Tongue (tissue), 2 donors: Measurements from ENCODE around the gene BROX. TPM values are rescaled to one million over a fixed set of nuclear protein-coding genes. Genes with fewer than 3 reads are reported as not detected.
"Not testable (repeated sequence)": the region's sequence is repeated elsewhere in the genome, so short reads cannot be mapped to it uniquely, and the experiment has no call there.

ENCODE experiments used
- DNase-seq: peaks from one replicate; pipeline ENCODE4 v3.0.0-alpha.2; 2015
- total RNA-seq: library from RNA; depleted of rRNA; stranded (reverse); fragments of >200 nt; gene quantifications from one replicate; pipeline ENCODE4 v1.2.3, GENCODE V29; 2014

The BROX gene
- total RNA-seq, 1 donor from 2014 or later, result 62.2 TPM

DNA sequence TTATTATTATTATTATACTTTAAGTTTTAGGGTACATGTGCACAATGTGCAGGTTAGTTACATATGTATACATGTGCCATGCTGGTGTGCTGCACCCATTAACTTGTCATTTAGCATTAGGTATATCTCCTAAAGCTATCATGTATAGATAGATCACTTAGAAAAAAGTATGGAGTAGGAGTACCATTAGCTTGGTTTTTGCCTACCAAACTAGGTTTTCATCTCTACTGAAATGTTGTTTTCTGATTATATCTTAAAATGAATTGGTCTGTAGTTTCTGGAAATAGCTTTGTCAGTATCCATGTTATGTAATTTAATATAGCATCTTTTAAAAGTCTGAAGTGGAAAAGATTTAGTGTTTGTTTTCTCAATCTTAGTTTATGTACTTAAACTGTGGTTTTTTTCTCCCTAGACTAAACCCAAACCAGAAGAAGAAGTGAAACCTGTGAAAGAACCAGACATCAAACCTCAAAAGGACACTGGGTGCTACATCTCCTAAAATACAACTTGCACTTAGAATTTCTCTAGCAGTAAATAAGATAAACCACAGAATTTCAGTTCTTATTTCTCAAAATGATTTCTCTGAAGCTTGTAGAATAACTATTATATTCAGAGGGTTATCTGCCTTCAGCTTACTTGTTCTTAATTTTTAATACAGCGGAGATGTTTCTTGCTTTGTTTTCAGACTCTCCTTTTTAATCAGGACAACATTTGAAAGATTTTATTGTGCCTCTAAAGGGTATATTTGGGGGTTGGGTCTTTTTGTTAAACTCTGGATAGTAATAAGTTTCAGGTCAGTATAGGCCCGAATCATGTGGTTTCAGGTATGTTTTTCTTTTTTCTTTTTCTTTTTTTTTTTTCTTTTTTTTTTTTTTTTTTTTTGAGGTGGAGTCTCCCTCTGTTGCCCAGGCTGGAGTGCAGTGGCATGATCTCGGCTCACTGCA lies 20.1 kb downstream of the BROX start:
- no peak for DNase-seq

DNA sequence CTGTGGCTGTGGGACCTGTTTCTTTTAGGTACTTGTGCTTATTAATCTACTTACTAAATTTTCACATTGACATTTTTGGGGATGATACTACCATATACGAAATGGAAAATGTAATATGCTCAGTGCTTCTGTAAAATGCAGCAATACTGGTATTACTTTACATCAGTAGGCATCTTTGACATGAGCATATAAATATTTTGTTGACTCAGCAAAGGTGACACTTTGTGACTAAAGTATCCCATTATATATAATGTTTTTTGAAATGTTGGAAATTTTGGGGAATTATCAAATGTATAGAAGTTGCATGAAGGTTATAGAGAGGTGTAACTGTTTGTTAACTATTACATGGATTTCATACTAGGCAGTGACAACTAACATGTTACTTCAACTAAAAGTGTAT lies 22.4 kb downstream of the BROX start:
- no peak for DNase-seq

DNA sequence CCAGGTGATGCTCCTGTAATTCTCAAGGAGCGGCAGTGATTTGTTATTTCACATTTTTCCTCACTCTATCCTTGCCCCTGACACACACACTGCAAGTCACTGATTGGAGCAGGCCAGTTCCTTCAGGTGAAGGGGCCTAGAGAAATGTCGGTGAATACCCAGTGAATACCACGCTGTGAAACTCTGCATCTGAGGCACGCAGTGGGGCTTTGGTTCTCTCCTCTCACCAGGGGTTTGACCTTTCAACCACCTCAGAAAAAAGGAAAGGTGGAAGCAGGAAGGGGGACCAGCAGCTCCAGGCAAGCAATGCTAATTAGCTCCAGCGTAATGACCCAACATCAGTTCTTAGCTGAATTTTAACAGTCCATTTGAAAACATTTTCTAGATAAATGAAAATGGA lies 24.1 kb downstream of the BROX start:
- no peak for DNase-seq

DNA sequence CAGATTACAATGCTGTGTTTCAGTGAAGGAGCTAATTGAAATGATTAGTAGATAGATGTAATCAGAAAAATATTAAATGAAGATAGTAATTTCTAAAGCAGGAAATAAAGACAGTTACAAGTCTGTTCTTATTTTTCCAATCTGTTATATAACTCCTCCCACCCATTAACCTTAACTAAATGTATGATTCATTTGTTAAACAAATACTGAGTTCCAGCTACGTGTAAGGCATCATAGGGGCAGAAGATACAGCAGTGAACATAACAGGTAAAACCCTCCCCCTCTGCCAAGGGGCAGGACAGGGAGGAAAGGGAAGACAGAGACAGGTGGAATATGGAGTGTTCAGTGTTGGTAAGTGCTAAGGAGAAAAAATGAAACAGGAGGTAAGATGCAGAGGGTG lies 24.6 kb downstream of the BROX start, which contains the start of gene FAM177B:
FAM177B (plus strand) TSS at position 231 of the 400 bp plus-strand sequence. CDS start 9,344 bp downstream, outside the sequence.
- no peak for DNase-seq

DNA sequence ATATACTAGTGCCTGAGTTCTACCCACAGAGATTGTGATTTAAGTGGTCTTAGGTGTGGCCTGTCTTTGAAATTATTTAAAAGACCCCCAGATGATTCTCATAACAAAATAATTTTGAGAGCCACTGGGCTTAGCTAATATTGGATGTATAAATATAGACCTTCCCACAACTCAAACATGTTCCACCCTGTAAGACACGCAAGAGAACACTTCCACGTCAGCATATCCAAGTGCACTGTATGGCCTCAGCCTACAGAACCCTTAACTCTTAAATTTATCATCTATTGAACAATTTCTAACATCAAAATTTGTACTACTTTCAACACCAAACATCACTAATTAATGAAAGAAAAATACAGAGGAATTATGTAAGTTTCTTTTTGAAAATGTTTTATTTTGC lies 27.1 kb downstream of the BROX start:
- no peak for DNase-seq

DNA sequence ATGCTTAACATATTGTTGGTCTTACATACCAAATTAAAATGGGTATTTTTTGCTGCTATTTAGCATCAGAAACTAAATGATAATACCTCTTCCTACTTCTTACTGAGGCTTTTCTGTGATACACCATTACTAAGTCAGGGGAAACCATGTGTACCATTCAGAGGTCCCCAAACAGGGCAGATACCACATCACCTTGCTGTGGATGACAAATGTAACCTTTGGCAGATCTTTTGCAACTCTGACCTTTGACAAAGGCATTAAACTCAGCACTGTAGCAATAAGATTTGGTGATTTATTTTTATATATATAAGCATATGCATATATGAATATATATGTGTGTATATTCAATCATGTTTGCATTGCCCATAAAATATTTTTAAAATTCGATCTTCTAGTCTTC lies 27.6 kb downstream of the BROX start:
- no peak for DNase-seq

DNA sequence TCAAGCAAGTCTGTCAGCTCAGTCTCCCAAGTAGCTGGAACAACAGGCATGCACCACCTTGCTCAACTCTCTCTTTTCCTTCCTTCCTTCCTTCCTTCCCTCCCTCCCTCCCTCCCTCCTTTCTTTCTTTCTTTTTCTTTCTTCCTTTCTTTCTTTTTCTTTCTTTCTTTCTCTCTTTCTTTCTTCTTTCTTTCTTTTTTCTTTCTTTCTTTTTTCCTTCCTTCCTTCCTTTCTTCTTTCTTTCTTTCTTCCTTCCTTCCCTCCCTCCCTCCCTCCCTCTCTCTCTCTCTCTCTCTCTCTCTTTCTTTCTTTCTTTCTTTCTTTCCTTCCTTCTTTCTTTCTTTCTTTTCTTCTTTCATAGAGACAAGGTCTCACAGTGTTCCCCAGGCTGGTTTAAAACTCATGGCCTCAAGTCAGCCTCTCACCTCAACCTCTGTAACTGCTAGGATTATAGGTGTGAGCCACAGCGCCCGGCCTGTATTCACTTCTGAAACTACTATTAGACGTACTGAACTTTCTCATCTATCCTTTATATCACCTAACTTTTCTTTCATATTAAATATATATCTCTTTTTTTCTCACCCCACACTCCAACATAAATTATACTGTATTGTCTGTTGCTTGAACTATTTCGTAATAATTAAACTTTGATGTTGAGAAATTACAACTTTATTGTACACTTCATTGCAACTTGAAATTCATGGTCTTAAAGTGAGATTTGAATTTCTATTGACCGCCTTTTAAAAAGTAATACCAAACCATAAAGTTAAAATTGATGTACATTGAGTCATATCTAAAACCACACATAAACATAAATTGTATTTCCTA lies 29.5 kb downstream of the BROX start:
- DNase-seq, result not testable (repeated sequence)

DNA sequence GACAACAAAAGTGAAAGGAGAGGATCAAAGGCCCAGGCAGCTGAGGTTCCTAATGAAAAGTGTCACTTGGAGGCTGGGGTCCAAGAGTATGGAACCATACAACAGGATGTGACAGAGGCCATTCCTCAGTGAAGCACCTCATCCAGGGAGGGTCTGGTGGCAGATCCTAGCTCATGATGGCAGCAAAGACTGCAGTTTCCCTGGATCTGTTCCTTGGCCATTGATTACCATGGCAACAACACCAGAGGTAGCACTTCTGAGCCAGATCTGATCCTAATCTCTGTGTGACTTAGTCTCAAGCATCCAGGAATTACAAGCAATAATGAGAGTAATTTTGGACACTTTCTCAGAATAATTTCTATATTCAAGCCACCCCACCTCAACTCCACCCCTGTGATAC lies 37.6 kb downstream of the BROX start:
- no peak for DNase-seq

DNA sequence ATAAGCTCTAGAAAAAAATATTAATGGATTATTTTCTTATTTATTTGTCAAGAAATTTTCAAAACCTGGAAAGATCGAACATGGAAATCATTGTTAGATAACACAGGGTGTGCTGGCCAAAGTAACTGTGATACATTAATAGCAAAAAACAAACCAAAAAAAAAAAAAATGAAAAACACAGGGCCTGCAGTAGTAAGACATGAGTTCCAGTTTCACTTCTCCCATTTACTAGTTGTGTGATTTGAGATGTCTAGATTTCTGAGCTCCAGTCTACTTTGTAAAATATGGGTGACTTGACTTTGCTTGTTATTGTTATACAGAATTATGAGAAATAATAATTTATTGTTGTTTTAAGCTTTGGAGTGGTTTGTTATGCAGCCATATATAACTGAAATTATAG lies 38.3 kb downstream of the BROX start:
- DNase-seq, result no peak

DNA sequence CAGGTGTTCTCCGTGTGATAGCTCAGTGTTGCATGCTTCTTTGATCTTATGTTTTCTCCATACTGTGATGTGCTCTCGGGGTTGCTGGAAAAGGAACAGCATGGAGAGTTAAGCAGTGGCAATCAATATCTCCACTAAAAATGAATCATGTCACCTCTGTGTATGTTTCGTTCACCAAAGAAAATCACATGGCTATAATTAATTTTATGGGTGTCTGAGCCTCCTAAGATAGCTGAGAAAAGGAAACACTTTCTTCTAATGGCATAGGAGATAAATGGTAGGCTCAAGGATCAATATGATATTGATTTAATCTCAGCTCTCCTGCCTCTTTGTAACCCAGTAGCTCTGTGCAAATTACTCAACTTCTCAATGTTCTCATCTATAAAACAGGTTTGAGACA lies 38.9 kb downstream of the BROX start:
- no peak for DNase-seq

DNA sequence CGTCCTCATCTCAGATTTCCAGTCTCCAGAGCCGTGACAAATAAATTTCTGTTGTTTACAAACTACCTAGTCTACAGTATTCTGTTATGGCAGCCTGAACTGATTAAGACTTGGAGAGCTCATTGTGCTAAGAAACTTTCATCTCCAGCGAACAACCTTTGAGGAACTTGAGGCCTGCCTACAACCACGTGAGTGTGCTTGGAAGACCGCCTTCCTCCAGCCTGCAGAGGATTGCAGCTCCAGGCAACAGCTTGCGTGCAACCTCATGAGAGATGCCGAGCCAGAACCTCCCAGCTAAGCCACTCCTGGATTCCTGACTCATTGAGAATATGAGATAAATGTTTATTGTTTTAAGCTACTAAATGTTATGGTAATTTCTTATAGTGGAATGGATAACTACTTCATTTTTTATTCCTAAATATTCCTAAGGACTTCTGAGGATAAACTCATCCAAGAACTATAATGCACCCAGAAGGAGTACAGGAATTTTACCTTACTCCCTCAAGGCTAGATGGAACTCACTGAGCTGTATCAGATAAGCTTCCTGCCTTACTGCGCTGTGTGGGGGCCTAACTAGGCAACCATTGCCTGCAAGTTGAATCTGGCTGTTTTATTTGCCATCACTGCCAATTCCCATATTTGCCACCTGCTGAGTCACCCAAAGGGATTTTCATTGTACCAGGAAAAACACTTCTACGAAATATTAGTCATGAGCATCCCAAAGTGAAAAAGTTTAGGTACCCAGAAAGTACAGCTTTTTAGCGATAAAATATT lies 42.2 kb downstream of the BROX start:
- peak; percentile 89 for DNase-seq

DNA sequence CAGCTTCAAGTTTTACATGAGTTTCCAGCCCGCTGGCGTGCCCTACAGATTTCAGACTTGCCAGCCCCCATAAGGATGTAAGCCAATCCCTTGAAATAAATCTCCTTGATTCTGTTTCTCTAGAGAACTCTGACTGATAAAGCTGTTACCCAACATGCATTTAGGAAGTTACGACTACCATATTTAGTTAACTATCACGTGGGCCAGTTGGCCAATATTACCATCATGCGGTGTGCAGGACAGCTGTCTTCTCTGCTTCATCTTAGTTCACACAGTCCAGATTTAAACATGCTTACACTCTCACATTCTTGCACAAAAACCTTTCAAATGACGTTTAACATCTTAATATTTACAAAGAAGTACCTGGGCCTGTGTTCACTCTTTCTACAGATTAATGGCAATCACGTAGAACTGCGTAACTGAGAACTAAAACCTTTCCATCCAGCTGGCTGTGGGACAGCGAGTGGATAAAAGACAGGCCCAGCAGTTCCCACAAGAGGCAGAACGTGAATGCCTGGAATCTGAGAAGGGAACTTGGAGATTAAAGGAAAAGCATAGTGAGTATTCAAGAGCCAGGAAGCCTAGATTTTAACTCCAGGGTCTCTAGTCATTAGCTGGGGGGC lies 45.4 kb downstream of the BROX start:
- peak; percentile 93 for DNase-seq

DNA sequence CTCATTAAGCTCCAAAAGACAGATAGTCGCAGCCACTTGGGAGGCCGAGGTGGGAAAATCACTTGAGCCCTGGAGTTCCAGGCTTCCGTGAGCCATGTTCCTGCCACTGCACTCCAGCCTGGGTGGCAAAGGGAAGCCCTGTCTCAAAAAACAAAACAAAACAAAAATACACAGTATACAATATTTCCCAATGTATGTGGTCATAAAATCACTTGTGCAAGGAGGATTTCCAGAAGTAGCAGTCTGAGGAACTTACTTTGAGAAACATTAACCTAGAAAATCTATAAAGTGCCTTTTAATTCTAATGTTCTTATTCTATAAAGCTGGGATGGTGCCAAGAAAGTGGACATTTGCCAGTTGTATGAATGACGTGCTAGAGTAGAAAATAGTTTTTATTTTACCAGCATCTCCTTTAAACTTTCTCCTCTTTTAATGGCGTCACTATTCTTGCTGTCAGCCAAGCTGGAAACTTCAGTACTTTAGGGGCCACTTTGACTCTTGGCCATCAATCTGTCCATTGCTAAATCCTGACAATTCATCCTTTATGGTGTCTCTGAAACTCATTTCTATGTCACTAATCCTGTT lies 47.2 kb downstream of the BROX start:
- DNase-seq, result peak; percentile 62

DNA sequence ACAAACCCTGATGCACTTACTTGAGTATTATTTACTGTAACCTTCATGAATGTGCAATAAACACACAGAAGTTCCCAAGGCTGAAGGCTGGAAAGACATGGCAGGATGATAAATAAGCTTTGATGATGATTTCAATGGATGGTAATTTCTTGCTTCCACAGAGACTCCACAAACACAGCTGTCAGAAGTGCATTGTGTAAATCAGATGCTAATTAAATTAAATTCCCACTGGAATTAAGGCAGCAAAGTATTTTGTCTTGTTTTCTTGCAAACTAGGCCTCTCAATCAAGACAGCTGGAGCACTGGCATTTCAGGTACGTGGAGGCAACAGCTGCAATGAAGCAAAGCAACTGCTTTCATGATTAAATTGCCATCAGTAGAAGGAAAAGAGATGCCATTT lies 48.7 kb downstream of the BROX start:
- DNase-seq, result peak; percentile 47

DNA sequence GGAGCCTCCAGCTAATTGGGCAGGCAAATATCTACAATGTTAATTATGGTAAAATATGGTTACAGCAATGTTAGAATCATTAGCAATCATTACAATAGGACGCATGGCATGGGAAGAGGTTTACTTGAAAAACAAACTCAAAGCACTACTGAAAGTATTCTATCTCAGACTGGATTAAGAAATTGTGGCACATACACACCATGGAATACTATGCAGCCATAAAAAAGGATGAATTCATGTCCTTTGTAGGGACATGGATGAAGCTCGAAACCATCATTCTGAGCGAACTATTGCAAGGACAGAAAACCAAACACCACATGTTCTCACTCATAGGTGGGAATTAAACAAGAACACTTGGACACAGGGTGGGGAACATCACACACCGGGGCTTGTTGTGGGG lies 49.8 kb downstream of the BROX start:
- DNase-seq, result not testable (repeated sequence)

DNA sequence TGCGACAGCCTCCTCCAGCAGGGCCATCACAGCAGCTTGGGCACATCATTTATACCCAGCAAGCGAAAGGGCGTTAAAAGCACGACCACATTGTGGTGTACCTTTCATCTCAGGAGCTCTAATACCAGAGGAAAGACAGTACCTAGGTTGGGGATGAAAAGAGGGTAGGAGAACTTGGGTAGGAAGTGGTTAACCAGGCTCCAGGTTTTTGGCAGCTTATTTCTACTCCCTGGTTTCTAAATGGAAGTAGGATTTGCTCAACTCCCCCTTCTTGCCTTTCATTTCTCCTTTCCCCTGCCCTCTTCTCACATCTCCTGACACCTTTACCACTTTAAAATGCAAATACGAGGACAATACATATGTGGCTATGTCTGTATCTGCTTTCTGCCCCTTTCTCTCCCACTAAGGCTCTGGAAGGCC lies 54.8 kb downstream of the BROX start:
- DNase-seq, result no peak

DNA sequence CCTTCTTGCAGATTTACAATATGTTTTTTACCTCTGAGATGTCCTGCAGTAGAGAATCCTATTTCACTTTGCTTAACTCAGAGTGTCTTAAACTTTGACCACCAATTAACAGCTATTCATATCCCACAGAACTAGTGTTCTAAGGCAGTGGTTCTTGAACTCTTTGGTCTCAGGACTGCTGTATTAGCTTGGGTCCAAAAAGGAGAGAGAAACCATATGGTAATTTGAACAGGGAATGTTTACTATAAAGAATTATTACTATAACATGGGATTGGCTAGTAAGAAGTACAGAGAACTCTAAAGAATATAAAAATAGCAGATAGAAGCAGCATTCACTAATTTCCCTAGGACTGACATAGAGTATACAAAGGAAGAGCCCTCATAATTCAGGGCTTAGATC lies 56.2 kb downstream of the BROX start:
- no peak for DNase-seq

DNA sequence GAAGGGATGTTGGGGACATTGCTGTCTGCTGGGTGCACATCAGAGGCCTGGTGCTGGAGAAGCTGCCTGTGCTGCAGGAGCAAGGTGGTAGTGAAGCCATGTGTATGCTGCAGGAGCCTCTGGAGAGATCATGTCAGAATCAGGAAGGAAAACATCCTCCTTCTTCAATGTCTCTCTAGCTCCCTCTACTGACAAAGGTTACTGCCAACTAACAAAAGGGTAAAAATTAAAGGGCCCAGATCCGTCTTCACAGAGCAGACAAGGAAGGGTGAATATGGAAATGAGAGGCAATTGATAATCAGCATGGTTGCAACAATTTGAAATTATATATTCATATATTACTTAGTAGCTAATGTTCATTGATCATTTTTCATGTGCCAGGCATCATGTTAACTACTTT lies 56.8 kb downstream of the BROX start:
- DNase-seq, result no peak

DNA sequence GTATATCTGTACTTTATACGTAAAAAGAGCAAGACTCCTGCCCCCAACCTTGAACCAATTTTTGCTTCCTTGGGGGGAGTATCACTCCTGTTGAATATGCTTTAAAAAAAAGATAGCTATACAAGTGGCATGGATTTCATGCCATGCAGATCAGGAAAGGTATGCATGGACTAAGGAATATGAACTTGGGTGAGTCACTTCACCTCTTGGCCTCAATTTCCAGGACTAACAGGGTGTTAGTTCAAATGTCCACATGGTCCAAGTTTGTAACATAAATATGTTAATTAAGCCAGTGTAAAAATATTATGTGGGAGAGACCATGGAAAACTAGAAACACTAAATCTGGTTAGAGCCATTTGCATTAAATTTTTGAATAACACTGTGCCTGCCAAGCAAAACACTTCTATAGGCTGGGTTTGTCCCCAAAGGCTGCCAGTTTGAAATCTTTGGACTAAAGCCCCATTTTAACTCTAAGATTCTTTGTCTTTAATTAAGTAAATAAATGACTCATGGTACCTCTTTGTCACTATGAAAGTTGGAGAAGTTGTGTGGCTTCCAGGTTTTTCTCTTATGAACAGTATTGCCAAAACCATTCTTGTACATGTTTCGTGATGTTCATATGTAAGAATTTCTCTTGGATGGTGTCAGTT lies 57.7 kb downstream of the BROX start:
- DNase-seq, result no peak

DNA sequence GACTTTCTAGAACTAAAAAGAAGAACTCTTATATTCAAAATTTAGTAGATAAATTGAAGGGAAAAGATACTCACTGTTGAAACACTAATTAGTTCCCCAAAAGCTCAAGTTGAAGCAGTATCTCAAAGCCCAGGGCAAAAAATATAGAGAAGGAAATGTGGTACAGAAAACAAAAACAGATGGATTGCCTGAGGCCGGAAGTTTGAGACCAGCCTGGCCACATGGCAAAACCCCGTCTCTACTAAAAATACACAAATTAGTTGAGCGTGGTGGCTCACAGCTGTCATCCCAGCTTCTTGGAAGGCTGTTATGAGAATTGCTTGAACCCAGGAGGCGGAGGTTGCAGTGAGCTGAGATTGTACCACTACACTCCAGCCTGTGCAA lies 60.6 kb downstream of the BROX start:
- peak; percentile 72 for DNase-seq

DNA sequence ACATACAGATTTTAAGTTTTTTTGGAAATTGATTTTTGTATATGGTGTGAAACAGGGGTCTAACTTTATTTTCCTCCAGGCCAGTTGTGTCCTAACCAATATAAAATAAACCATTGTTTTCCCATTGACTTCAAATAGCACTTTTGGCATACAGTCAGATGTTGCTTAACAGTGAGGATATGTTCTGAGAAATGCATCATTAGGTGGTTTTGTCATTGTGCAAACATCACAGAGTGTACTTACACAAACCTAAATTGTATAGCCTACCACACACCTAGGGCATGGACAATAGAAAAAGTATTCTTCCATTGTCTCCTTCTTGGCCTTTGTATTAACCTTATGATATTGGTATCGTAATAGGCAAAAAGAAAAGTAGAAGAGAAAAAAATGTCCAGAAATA lies 65.1 kb downstream of the BROX start:
- no peak for DNase-seq
